HG02623 (cell line): ENCODE measurements around the gene CAMK2N1.
"Not testable (repeated sequence)": the region's sequence is repeated elsewhere in the genome, so short reads cannot be mapped to it uniquely, and the experiment has no call there.

ENCODE experiments used
- ATAC-seq: cut with Tn5 transposase; IDR thresholded peaks from one replicate; pipeline ENCODE4 v1.9.1; 2021; ENCODE audit warnings: moderate library complexity; ENCODE audit not compliant: unreplicated experiment

The CAMK2N1 gene

GRCh38 chr1:20485527-20486456 is at the start of gene CAMK2N1:
CAMK2N1 (minus strand) TSS chr1:20486210; CDS start chr1:20485379, 831 bp downstream.
- ATAC-seq = no peak

- no peak for ATAC-seq
Observed at GRCh38 chr1:20534659-20535417, 48.8 kb upstream of the CAMK2N1 start.

GRCh38 chr1:20533635-20534034 is 47.6 kb upstream of the CAMK2N1 start:
- ATAC-seq = no peak

GRCh38 chr1:20530901-20531300 is 44.9 kb upstream of the CAMK2N1 start:
- no peak for ATAC-seq

- no peak for ATAC-seq
Observed at GRCh38 chr1:20530306-20530705, 44.3 kb upstream of the CAMK2N1 start.

GRCh38 chr1:20528221-20528620 is 42.2 kb upstream of the CAMK2N1 start:
- no peak for ATAC-seq

GRCh38 chr1:20526267-20526666 is 40.3 kb upstream of the CAMK2N1 start:
- no peak for ATAC-seq

GRCh38 chr1:20521960-20522861 is 36.2 kb upstream of the CAMK2N1 start:
- ATAC-seq = no peak

GRCh38 chr1:20519609-20520262 is 33.7 kb upstream of the CAMK2N1 start:
- ATAC-seq = not testable (repeated sequence)

GRCh38 chr1:20511518-20512428 is 25.8 kb upstream of the CAMK2N1 start:
- no peak for ATAC-seq

GRCh38 chr1:20508411-20508771 is 22.4 kb upstream of the CAMK2N1 start:
- no peak for ATAC-seq

GRCh38 chr1:20507564-20508410 is 21.8 kb upstream of the CAMK2N1 start, which contains the start of gene MUL1:
MUL1 (minus strand) TSS chr1:20508151; CDS start chr1:20508024, 127 bp downstream.
- peak; percentile 93 for ATAC-seq

GRCh38 chr1:20507248-20507563 is 21.2 kb upstream of the CAMK2N1 start:
- peak; percentile 14 for ATAC-seq

GRCh38 chr1:20505488-20505887 is 19.5 kb upstream of the CAMK2N1 start:
- ATAC-seq = no peak

- no peak for ATAC-seq
Observed at GRCh38 chr1:20500716-20501115, 14.7 kb upstream of the CAMK2N1 start.

- no peak for ATAC-seq
Observed at GRCh38 chr1:20499718-20500117, 13.7 kb upstream of the CAMK2N1 start.

- ATAC-seq = no peak
Observed at GRCh38 chr1:20499105-20499504, 13.1 kb upstream of the CAMK2N1 start.

GRCh38 chr1:20498116-20498515 is 12.1 kb upstream of the CAMK2N1 start:
- no peak for ATAC-seq

- no peak for ATAC-seq
Observed at GRCh38 chr1:20497506-20497905, 11.5 kb upstream of the CAMK2N1 start.
